H1 (cell line): ENCODE measurements around the gene ECT2L. TPM values are rescaled to one million over a fixed set of nuclear protein-coding genes. Genes with fewer than 3 reads are reported as not detected.

Source experiments
- CHD7 ChIP-seq: fragments of 300-600 bp; sonication (generic); IDR thresholded peaks from 2 replicates; pipeline ENCODE4 v1.7.1; 2012; ENCODE audit warnings: low read length, moderate library complexity, mild to moderate bottlenecking, inconsistent platforms; ENCODE audit not compliant: insufficient replicate concordance
- POU5F1 ChIP-seq: IDR thresholded peaks from 2 replicates; pipeline ENCODE4 v1.6.1; 2011; ENCODE audit warnings: low read depth, mild to moderate bottlenecking, low read length, moderate library complexity
- polyA plus RNA-seq, 7 experiments: library from polyadenylated mRNA; depleted of rRNA in 3 of 7; stranded (reverse) in 5 of 7; unstranded in 2 of 7; fragments of >200 nt in 5 of 7; fragments of 200-250 nt in 2 of 7; gene quantifications; 1 replicate in 5 of 7; 2 replicates in 1 of 7; 4 replicates in 1 of 7; pipeline versions ENCODE4 v1.2.1 to v1.2.3, GENCODE V29; 2011 to 2013; ENCODE audit warnings: missing spikeins in 2 of 7, mixed read lengths in 2 of 7
- total RNA-seq: library from RNA; stranded (reverse); fragmentation: NEBNext Ultra II Directional; extraction: Animal tissue kit (Norgen Biotek cat#: 25700); gene quantifications from 2 replicates; pipeline ENCODE4 v1.2.1, GENCODE V29; 2021

ECT2L gene
- total and polyA plus RNA-seq, 2 of the 8 experiments (the other 6 are each of a cell fraction or from before 2014, with no cell fraction given): not detected

GRCh38 chr6:138891255-138891986, 95.5 kb downstream of the ECT2L start (continued):
- TF ChIP-seq CHD7 (no peak), POU5F1 (no peak)
